SK-N-MC (cell line): ENCODE data around the gene OPN4.

Source experiments
- DNase-seq: peaks from one replicate; pipeline ENCODE4 v3.0.0-alpha.2; 2011; ENCODE audit warnings: low read depth, low spot score
- H3K27ac ChIP-seq: fragments of 200-600 bp; sonication (generic); 2 replicates; pipeline ENCODE4 v1.5.1; 2016; ENCODE audit warnings: mixed run types
- H3K36me3 ChIP-seq: fragments of 200-600 bp; sonication (generic); 2 replicates; pipeline ENCODE4 v1.6.1; 2017; ENCODE audit warnings: antibody characterized with exemption, low read length, mixed read lengths; ENCODE audit not compliant: insufficient read depth
- H3K4me3 ChIP-seq: fragments of 200-600 bp; sonication (generic); 2 replicates; pipeline ENCODE4 v1.5.1; 2016
- H3K9ac ChIP-seq: fragments of 200-600 bp; sonication (generic); 2 replicates; pipeline ENCODE4 v1.8.0; 2017; ENCODE audit warnings: mixed run types, mixed read lengths; ENCODE audit not compliant: insufficient read length
- H3K9me3 ChIP-seq: fragments of 200-600 bp; sonication (generic); 2 replicates; pipeline ENCODE4 v1.6.1; 2017; ENCODE audit warnings: low read depth, mild to moderate bottlenecking, antibody characterized with exemption, low read length, moderate library complexity, mixed read lengths
- EZH2 ChIP-seq: fragments of 200-600 bp; sonication (generic); IDR thresholded peaks from one replicate; pipeline ENCODE4 v1.6.1; 2017; ENCODE audit warnings: antibody characterized with exemption
- FOXP2 ChIP-seq: optimal IDR thresholded peaks from 2 replicates; pipeline ENCODE3; 2011; ENCODE audit warnings: mild to moderate bottlenecking, moderate library complexity; ENCODE audit not compliant: insufficient read depth; ENCODE audit errors: extremely low read length, control extremely low read depth
- POLR2AphosphoS5 ChIP-seq: IDR thresholded peaks from 2 replicates; pipeline ENCODE4 v1.6.1; 2012; ENCODE audit warnings: mild to moderate bottlenecking, low read depth, low read length, borderline replicate concordance

The OPN4 gene

GRCh38 chr10:86646532-86646931, 7.8 kb upstream of the OPN4 start:
- Histone ChIP-seq H3K4me3 (no peak overlapping the region), H3K36me3 (no peaks in the 10 kb centered on the region), H3K27ac (no peak overlapping the region), H3K9ac (no peak overlapping the region), H3K9me3 (no peaks in the 10 kb centered on the region)
- TF ChIP-seq FOXP2 (no peak), EZH2 (no peak), POLR2AphosphoS5 (no peak)
- DNase-seq, result no peak

- no peak for TF ChIP-seq FOXP2
- TF ChIP-seq POLR2AphosphoS5, result no peak
- TF ChIP-seq EZH2, result no peak
- no peaks in the 10 kb centered on the region for H3K36me3 ChIP-seq
- no peak overlapping the region for H3K9ac ChIP-seq
- no peak for DNase-seq
- H3K9me3 ChIP-seq, result no peaks in the 10 kb centered on the region
- H3K4me3 ChIP-seq, result no peak overlapping the region
- no peak overlapping the region for H3K27ac ChIP-seq
Measured at GRCh38 chr10:86646933-86647332, 7.4 kb upstream of the OPN4 start.

GRCh38 chr10:86647773-86648703, 6.3 kb upstream of the OPN4 start:
- DNase-seq, result peak; percentile 2

GRCh38 chr10:86648704-86649427, 5.5 kb upstream of the OPN4 start:
- no peak overlapping the region for H3K27ac ChIP-seq
- TF ChIP-seq FOXP2 (no peak), EZH2 (no peak), POLR2AphosphoS5 (no peak)
- H3K9me3 ChIP-seq, result no peaks in the 10 kb centered on the region
- no peak overlapping the region for H3K9ac ChIP-seq
- no peak overlapping the region; the same call in 1 of the 2 replicates for H3K4me3 ChIP-seq
- no peaks in the 10 kb centered on the region for H3K36me3 ChIP-seq
- no peak for DNase-seq

More at GRCh38 chr10:86647773-86648703, 6.3 kb upstream of the OPN4 start:
- Histone ChIP-seq H3K9me3 (no peaks in the 10 kb centered on the region), H3K27ac (no peak overlapping the region), H3K4me3 (peak overlapping the region; percentile 40; the same call in 1 of the 2 replicates), H3K36me3 (no peaks in the 10 kb centered on the region), H3K9ac (no peak overlapping the region)
- TF ChIP-seq POLR2AphosphoS5 (no peak), FOXP2 (no peak), EZH2 (no peak)

GRCh38 chr10:86649471-86650150, 4.7 kb upstream of the OPN4 start:
- TF ChIP-seq FOXP2 (no peak), EZH2 (no peak), POLR2AphosphoS5 (no peak)
- no peaks in the 10 kb centered on the region for H3K9me3 ChIP-seq
- no peak overlapping the region for H3K9ac ChIP-seq
- no peak for DNase-seq
- H3K4me3 ChIP-seq, result no peak overlapping the region
- no peaks in the 10 kb centered on the region for H3K36me3 ChIP-seq
- H3K27ac ChIP-seq, result no peak overlapping the region

GRCh38 chr10:86650151-86650550, 4.2 kb upstream of the OPN4 start:
- TF ChIP-seq FOXP2 (no peak), EZH2 (no peak), POLR2AphosphoS5 (no peak)
- Histone ChIP-seq H3K4me3 (no peak overlapping the region), H3K9me3 (no peaks in the 10 kb centered on the region), H3K36me3 (no peaks in the 10 kb centered on the region), H3K9ac (no peak overlapping the region), H3K27ac (no peak overlapping the region)
- DNase-seq, result no peak

- no peak overlapping the region for H3K9ac ChIP-seq
- no peak overlapping the region for H3K27ac ChIP-seq
- TF ChIP-seq FOXP2, result no peak
- TF ChIP-seq EZH2, result no peak
- no peak for TF ChIP-seq POLR2AphosphoS5
- H3K4me3 ChIP-seq, result no peak overlapping the region
- H3K36me3 ChIP-seq, result no peaks in the 10 kb centered on the region
- DNase-seq, result no peak
- no peaks in the 10 kb centered on the region for H3K9me3 ChIP-seq
Measured at GRCh38 chr10:86651021-86651471, 3.3 kb upstream of the OPN4 start.
